ENCODE results near the gene CHD5.

The CHD5 gene

DNA sequence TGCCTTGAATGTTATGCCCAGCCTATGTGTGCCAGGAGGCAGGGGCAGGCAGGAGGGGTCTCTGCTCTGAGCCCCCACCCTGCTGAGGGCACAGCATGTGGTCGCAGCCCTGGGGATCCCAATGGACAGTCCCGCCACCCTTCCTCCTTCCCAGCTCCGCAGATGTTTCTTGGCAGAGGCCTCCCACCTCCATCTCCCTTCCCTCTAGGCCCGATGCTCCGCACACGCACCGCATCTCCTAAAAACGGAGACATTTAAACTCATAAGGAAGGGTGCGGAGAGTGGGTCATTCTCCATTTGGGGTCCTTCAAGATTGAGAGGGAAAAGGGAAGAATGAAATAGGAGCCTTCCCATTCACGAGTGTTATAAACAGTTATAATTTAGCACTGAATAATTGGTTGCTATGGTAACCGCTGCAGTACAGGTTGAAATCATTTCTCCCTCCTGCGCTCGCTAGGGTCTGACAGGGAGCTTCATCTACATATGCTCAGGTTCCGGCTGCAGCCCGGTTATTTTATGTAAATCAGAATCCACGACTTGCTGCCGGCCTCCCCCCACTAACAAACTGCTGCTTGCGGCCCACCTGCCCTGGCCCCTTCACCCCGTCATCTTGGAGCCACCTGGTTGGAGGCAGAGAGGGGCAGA, 16.0 kb downstream of the CHD5 start:
- Histone ChIP-seq H3K36me3 (ENCODE audit: control insufficient read depth in 2 of 2, insufficient read depth in 2 of 2, low read length in 2 of 2) (no peaks in the 10 kb centered on the region), H3K4me1 (ENCODE audit: control insufficient read depth, insufficient read depth, low read length) (no peaks in the 10 kb centered on the region), H3K4me3 (ENCODE audit: low read length in 2 of 2) (no peak overlapping the region), H3K27ac (ENCODE audit: low read length) (no peak overlapping the region), H3K27me3 (ENCODE audit: control insufficient read depth in 1 of 2, insufficient read depth in 2 of 2, low read length in 2 of 2) (peaks cover 0 to 6% of the 10 kb centered on the region in 2 donors), H3K9ac (ENCODE audit: low read length in 2 of 2) (no peak overlapping the region), H3K9me3 (ENCODE audit: control insufficient read depth in 2 of 2, low read length in 2 of 2) (no peaks in the 10 kb centered on the region)

- H3K9me3 ChIP-seq (ENCODE audit: control insufficient read depth in 2 of 2, low read length in 2 of 2), result no peaks in the 10 kb centered on the region
Measured at GRCh38 chr1:6163191-6163972, 16.7 kb downstream of the CHD5 start.

DNA sequence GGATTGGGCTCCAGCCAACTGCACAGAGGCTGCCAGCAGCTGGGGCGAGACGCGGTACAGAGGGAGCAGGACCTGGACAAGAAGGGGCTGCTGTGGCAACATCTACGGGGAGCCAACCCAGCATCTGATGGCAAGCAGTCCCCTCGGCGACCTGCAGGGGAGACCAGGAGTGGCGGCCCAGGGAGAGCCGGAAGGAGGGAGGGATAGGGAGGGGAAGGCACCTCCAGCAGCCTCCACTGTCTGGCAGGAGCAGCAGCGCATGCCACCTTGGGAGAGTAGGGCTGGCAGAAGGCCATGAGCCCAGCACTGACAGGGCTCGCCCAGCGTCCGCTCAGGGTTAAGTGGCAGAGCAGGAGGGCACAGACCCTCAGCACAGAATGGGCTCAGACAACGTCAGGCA, 17.3 kb downstream of the CHD5 start:
- Histone ChIP-seq H3K4me3 (ENCODE audit: low read length in 2 of 2) (no peak overlapping the region), H3K36me3 (ENCODE audit: control insufficient read depth in 2 of 2, insufficient read depth in 2 of 2, low read length in 2 of 2) (no peaks in the 10 kb centered on the region), H3K9me3 (ENCODE audit: control insufficient read depth in 2 of 2, low read length in 2 of 2) (no peaks in the 10 kb centered on the region), H3K4me1 (ENCODE audit: control insufficient read depth, insufficient read depth, low read length) (no peaks in the 10 kb centered on the region), H3K9ac (ENCODE audit: low read length in 2 of 2) (no peak overlapping the region), H3K27me3 (ENCODE audit: control insufficient read depth in 1 of 2, insufficient read depth in 2 of 2, low read length in 2 of 2) (peaks cover 0 to 6% of the 10 kb centered on the region in 2 donors), H3K27ac (ENCODE audit: low read length) (no peak overlapping the region)

More at GRCh38 chr1:6163191-6163972, 16.7 kb downstream of the CHD5 start:
- Histone ChIP-seq H3K9ac (ENCODE audit: low read length in 2 of 2) (no peak overlapping the region), H3K4me1 (ENCODE audit: control insufficient read depth, insufficient read depth, low read length) (no peaks in the 10 kb centered on the region), H3K4me3 (ENCODE audit: low read length in 2 of 2) (no peak overlapping the region), H3K27me3 (ENCODE audit: control insufficient read depth in 1 of 2, insufficient read depth in 2 of 2, low read length in 2 of 2) (peaks cover 0 to 6% of the 10 kb centered on the region in 2 donors), H3K27ac (ENCODE audit: low read length) (no peak overlapping the region), H3K36me3 (ENCODE audit: control insufficient read depth in 2 of 2, insufficient read depth in 2 of 2, low read length in 2 of 2) (no peaks in the 10 kb centered on the region)

- H3K4me3 ChIP-seq (ENCODE audit: low read length in 2 of 2), result no peak overlapping the region
Measured at GRCh38 chr1:6162341-6162740, 17.8 kb downstream of the CHD5 start.

DNA sequence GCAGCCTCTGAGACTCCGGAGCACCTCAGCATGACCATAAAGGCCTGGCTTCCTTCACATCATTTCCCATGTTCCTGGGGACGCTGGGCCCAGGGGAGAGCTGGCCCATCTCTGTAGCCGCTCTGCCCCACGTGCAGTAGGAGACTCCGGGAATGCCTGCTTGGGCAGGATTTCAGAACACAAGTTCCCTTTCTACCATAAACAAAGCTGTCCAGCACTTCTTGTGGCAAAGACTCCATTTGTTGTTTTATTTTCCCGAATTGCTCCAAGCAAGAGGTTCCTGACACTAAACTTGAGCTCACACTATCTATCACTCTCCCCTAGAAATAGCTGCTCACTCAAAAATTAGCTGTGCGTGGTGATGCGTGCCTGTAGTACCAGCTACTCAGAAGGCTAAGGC, 21.9 kb downstream of the CHD5 start:
- Histone ChIP-seq H3K27me3 (ENCODE audit: control insufficient read depth in 1 of 2, insufficient read depth in 2 of 2, low read length in 2 of 2) (peaks cover 0 to 4% of the 10 kb centered on the region in 2 donors), H3K36me3 (ENCODE audit: control insufficient read depth in 2 of 2, insufficient read depth in 2 of 2, low read length in 2 of 2) (no peaks in the 10 kb centered on the region), H3K4me3 (ENCODE audit: low read length in 2 of 2) (no peak overlapping the region), H3K27ac (ENCODE audit: low read length) (no peak overlapping the region), H3K9me3 (ENCODE audit: control insufficient read depth in 2 of 2, low read length in 2 of 2) (no peaks in the 10 kb centered on the region), H3K4me1 (ENCODE audit: control insufficient read depth, insufficient read depth, low read length) (no peaks in the 10 kb centered on the region), H3K9ac (ENCODE audit: low read length in 2 of 2) (no peak overlapping the region)

More at GRCh38 chr1:6162341-6162740, 17.8 kb downstream of the CHD5 start:
- H3K9me3 ChIP-seq (ENCODE audit: control insufficient read depth in 2 of 2, low read length in 2 of 2), result no peaks in the 10 kb centered on the region
- no peak overlapping the region for H3K27ac ChIP-seq (ENCODE audit: low read length)
- no peak overlapping the region for H3K9ac ChIP-seq (ENCODE audit: low read length in 2 of 2)
- H3K27me3 ChIP-seq (ENCODE audit: control insufficient read depth in 1 of 2, insufficient read depth in 2 of 2, low read length in 2 of 2), result peaks cover 0 to 6% of the 10 kb centered on the region in 2 donors
- no peaks in the 10 kb centered on the region for H3K36me3 ChIP-seq (ENCODE audit: control insufficient read depth in 2 of 2, insufficient read depth in 2 of 2, low read length in 2 of 2)
- no peaks in the 10 kb centered on the region for H3K4me1 ChIP-seq (ENCODE audit: control insufficient read depth, insufficient read depth, low read length)

GRCh38 chr1:6157528-6158174, 22.5 kb downstream of the CHD5 start:
- Histone ChIP-seq H3K27me3 (ENCODE audit: control insufficient read depth in 1 of 2, insufficient read depth in 2 of 2, low read length in 2 of 2) (no peaks in the 10 kb centered on the region), H3K9ac (ENCODE audit: low read length in 2 of 2) (no peak overlapping the region), H3K9me3 (ENCODE audit: control insufficient read depth in 2 of 2, low read length in 2 of 2) (no peaks in the 10 kb centered on the region), H3K4me3 (ENCODE audit: low read length in 2 of 2) (no peak overlapping the region), H3K4me1 (ENCODE audit: control insufficient read depth, insufficient read depth, low read length) (no peaks in the 10 kb centered on the region), H3K27ac (ENCODE audit: low read length) (no peak overlapping the region), H3K36me3 (ENCODE audit: control insufficient read depth in 2 of 2, insufficient read depth in 2 of 2, low read length in 2 of 2) (no peaks in the 10 kb centered on the region)

GRCh38 chr1:6157132-6157527, 23.0 kb downstream of the CHD5 start:
- Histone ChIP-seq H3K27me3 (ENCODE audit: control insufficient read depth in 1 of 2, insufficient read depth in 2 of 2, low read length in 2 of 2) (no peaks in the 10 kb centered on the region), H3K27ac (ENCODE audit: low read length) (no peak overlapping the region), H3K4me1 (ENCODE audit: control insufficient read depth, insufficient read depth, low read length) (no peaks in the 10 kb centered on the region), H3K9me3 (ENCODE audit: control insufficient read depth in 2 of 2, low read length in 2 of 2) (no peaks in the 10 kb centered on the region), H3K9ac (ENCODE audit: low read length in 2 of 2) (no peak overlapping the region), H3K4me3 (ENCODE audit: low read length in 2 of 2) (no peak overlapping the region), H3K36me3 (ENCODE audit: control insufficient read depth in 2 of 2, insufficient read depth in 2 of 2, low read length in 2 of 2) (no peaks in the 10 kb centered on the region)

- no peaks in the 10 kb centered on the region for H3K27me3 ChIP-seq (ENCODE audit: control insufficient read depth in 1 of 2, insufficient read depth in 2 of 2, low read length in 2 of 2)
- H3K36me3 ChIP-seq (ENCODE audit: control insufficient read depth in 2 of 2, insufficient read depth in 2 of 2, low read length in 2 of 2), result no peaks in the 10 kb centered on the region
- no peak overlapping the region for H3K4me3 ChIP-seq (ENCODE audit: low read length in 2 of 2)
- no peaks in the 10 kb centered on the region for H3K9me3 ChIP-seq (ENCODE audit: control insufficient read depth in 2 of 2, low read length in 2 of 2)
- no peaks in the 10 kb centered on the region for H3K4me1 ChIP-seq (ENCODE audit: control insufficient read depth, insufficient read depth, low read length)
- no peak overlapping the region for H3K9ac ChIP-seq (ENCODE audit: low read length in 2 of 2)
- no peak overlapping the region for H3K27ac ChIP-seq (ENCODE audit: low read length)
Measured at GRCh38 chr1:6154525-6155319, 25.4 kb downstream of the CHD5 start.

GRCh38 chr1:6152882-6153281, 27.2 kb downstream of the CHD5 start:
- no peak overlapping the region for H3K27ac ChIP-seq (ENCODE audit: low read length)
- no peak overlapping the region for H3K9ac ChIP-seq (ENCODE audit: low read length in 2 of 2)
- peaks cover 5 to 10% of the 10 kb centered on the region in 2 donors for H3K27me3 ChIP-seq (ENCODE audit: control insufficient read depth in 1 of 2, insufficient read depth in 2 of 2, low read length in 2 of 2)
- no peaks in the 10 kb centered on the region for H3K36me3 ChIP-seq (ENCODE audit: control insufficient read depth in 2 of 2, insufficient read depth in 2 of 2, low read length in 2 of 2)
- H3K4me3 ChIP-seq (ENCODE audit: low read length in 2 of 2), result no peak overlapping the region
- H3K9me3 ChIP-seq (ENCODE audit: control insufficient read depth in 2 of 2, low read length in 2 of 2), result no peaks in the 10 kb centered on the region
- peaks cover 10% of the 10 kb centered on the region for H3K4me1 ChIP-seq (ENCODE audit: control insufficient read depth, insufficient read depth, low read length)

DNA sequence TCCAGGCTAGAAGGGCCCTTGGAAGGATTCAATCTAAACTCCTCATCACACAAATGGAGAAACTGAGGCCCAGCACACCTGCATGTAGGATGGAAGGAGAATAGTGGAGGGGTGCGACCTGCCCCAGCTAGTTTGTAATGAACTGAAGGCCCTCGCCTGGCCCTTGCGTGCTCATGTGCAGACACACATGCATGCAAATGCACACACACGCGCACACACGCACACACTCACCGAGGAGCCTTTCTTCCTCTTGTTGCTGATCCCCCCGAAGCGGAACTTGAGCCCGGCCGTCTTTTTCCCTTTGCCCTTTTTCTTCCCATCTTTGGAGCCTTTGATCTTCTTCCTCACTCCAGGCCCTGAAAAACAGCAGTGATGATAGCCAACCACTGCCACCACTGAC, 27.9 kb downstream of the CHD5 start:
- Histone ChIP-seq H3K9ac (ENCODE audit: low read length in 2 of 2) (no peak overlapping the region), H3K36me3 (ENCODE audit: control insufficient read depth in 2 of 2, insufficient read depth in 2 of 2, low read length in 2 of 2) (no peaks in the 10 kb centered on the region), H3K9me3 (ENCODE audit: control insufficient read depth in 2 of 2, low read length in 2 of 2) (no peaks in the 10 kb centered on the region), H3K27me3 (ENCODE audit: control insufficient read depth in 1 of 2, insufficient read depth in 2 of 2, low read length in 2 of 2) (peaks cover 8 to 17% of the 10 kb centered on the region in 2 donors), H3K4me1 (ENCODE audit: control insufficient read depth, insufficient read depth, low read length) (peaks cover 10% of the 10 kb centered on the region), H3K4me3 (ENCODE audit: low read length in 2 of 2) (no peak overlapping the region), H3K27ac (ENCODE audit: low read length) (no peak overlapping the region)
